NK-92 (cell line): Measurements from ENCODE around the gene PANK1.

Experiments
- DNase-seq: peaks from one replicate; lab custom pipeline; 2025; ENCODE audit not compliant: unreplicated experiment; lab: John Stamatoyannopoulos, UW

PANK1 gene

GRCh38 chr10:89644967-89645741 lies at the start of gene PANK1:
Gene PANK1 (minus strand): TSS chr10:89645242. CDS start chr10:89644891, 351 bp downstream.
- DNase-seq: no peak

DNA sequence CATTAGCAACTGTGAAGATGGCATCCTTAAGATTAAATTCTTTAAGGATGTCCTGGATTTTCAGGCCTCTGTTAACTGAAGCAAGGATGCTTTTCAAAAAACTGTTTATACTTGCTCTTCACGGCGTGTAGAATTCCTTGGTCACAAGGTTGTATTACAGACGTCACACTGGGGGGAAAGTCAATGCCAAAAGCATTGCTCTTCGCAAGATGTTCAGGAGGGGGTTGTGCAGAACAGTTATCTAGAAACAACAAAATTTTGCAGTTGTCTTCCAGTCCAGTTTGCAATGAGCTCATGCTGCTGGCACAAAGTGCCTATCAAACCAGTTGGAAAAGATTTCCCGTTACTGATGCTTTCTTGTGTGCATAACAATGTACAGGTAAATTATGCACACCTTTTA lies 48.1 kb upstream of the PANK1 start:
- DNase-seq: no peak

GRCh38 chr10:89692416-89692815 lies 47.4 kb upstream of the PANK1 start:
- DNase-seq: no peak

- no peak for DNase-seq
Measured at GRCh38 chr10:89690027-89690426, 45.0 kb upstream of the PANK1 start.

DNA sequence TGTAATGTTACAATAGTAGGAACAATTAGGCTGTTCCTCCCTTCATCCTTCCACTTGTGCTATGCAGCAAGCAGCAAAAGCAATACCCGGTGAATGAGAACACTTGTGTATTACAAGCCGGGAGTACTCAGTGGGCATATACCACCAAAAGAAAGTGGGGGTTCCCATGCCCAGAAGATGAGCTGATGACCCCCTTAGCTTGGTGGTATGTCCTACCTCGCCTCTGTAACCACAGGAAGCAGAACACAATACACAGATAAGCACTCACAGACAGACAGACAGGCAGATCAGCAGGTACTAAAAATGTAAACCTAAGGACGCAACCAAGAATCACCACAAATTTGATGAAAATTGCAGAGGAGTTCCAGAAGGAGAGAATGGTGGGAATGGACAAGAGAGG lies 40.9 kb upstream of the PANK1 start:
- DNase-seq: no peak

DNA sequence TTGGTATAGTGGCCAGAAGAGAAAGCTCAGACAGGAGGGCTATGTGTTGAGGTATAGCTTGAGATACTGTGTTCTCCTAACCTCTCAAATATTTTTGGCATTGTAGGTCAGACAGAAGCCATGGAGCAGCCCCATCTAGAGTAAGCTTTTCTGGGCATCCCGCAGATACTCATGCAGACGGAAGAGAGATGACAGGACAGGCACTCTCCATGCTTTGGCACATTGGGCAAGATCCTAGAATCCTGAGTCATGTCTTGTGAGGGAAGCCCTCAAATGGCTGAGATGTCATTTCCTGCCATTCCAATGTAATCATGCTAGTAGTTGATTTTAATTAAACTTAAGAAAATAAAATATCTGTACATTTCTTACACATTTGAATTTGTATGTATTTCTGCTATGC lies 39.6 kb upstream of the PANK1 start:
- no peak for DNase-seq

- no peak for DNase-seq
Measured at GRCh38 chr10:89683883-89684282, 38.8 kb upstream of the PANK1 start.

DNA sequence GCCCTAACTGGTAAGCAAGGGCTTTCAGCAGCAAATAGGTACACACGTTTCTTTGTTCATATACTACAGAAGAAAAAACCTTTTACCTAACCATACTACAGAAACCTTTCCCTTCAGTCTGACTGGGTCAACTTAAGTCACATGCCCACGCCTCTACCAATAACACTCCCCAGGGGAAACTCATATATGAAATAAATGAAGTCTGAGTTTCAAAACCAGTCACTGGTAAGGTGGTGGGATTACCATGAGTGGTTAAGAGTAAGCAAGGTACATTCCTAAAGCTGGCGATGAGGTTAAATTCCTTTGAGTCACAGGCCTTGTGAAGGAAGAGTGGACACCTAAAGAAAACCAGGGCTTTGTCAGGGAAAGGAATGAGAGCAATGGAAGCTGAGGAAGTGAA lies 34.9 kb upstream of the PANK1 start:
- no peak for DNase-seq

GRCh38 chr10:89677341-89677740 lies 32.3 kb upstream of the PANK1 start:
- no peak for DNase-seq

GRCh38 chr10:89670926-89671325 lies 25.9 kb upstream of the PANK1 start:
- DNase-seq: no peak

DNA sequence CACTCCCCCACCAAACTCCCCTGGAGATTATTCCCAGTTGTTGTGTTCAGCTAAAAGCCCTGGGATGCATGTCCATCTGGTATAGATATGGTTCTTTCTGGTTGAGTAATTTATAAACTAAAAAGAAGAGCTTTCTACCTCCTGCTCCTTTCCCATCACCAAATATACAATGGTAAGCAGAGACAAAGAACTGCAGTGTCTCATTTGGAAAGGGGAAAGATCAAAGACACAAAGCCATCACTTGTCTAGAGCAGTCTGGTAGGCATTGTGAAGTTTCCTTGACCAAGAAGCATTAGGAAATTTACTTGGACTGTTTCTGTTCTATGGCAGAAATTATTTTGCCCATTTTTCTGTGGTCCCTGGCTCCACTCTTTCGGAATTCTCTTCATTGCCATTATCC lies 24.9 kb upstream of the PANK1 start:
- DNase-seq: no peak

DNA sequence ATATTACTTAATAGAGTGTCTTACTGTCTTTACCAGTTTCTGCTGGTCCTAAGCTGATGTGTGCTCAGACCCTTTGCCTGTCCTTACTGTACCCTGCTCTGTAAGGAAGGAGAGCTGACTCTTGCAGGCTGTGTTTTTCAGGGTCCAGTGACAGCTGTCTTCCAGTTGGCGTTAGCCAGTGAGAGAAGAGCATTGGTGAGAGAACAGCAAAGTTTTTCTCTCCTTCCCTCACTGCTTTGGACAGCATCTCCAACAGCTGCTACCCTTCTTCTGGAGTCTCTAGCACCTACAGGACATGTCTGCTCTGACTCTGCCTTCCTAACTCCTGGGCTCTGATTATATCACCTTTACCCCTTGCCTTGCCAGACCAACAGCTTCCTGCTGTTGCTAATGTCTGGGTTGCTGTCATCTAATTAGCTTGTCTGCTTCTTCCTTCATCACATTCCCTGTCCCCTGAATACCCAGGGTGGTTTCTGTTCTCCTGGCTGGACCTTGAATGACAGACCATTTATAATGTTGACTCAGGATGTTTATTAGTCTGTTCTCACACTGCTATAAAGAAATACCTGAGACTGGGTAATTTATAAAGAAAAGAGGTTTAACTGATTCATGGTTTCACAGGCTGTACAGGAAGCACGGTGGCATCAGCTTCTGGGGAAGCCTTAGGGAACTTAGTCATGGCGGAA lies 23.5 kb upstream of the PANK1 start:
- no peak for DNase-seq

DNA sequence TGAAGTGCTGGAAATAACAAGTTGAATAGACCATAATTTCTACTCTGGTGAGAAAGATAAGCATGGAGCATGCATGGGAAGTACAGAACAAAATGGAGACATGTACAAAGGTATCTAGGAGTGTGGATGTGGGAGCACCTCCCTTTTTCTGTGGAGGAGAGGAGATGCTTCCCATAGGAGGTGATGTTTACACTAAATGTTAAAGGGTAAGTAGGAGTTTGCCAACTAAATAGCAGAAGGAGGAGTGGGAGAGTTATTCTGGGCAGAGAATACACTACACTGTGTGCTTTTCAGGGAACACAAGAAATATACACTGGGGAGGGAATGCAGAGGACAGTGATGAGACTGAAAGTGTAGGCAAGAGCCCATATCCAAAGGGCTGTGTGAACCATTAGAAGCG lies 21.1 kb upstream of the PANK1 start:
- DNase-seq: no peak

GRCh38 chr10:89665302-89665701 lies 20.3 kb upstream of the PANK1 start:
- DNase-seq: no peak

DNA sequence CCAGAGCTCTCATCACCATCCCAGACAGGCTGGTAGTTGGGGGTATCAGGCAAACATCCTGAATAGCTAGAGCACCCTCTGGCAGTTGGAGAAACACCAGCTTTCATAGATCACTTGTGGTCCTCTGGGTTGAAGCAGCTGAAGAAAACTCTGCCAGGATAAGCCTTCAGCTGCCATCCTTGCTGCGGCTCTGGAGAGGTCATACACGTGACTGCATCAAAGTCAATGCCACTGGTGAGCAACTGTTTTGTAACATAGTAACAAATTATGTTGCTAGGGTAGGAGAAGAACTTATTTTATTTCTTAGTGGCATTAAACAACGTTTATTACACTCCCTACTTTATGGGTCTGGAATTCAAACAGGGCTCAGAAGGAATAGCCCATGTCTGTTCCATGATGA lies 19.2 kb upstream of the PANK1 start:
- no peak for DNase-seq

DNA sequence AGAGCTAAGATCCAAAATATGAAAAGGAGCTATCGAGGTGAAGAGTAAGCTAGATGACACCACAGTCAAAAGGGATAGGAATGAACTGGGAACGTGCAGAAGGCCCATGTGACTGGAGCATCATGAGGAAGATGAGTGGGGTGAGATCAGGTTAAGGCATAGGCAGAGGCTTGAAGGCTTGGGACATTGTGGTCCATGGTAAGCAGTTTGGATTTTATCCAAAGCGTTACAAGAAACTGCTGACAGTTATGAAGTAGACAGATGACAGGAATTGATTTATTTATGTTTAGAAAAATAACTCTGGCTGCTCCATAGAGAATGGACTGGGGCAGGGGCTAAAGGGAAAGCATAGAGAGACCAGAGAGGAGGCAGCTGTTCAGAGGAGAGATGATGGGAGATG lies 18.1 kb upstream of the PANK1 start:
- DNase-seq: no peak

DNA sequence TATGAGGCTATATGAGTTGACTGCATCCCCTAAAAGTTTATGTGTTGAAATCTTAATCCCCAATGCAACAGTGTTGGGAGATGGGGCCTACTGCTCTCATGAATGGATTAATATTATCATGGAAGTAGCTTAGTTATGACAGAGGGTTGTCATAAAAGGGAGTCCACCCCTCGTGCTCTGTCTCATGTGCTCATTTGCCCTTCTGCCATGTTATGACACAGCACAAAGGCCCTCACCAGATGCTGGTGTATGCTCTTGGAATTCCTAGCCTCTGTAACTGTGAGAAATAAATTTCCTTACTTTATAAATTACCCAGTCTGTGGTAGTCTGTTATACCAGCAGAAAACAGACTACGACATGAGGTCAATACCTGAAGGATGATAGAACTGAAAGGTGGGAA lies 17.6 kb upstream of the PANK1 start:
- DNase-seq: no peak

DNA sequence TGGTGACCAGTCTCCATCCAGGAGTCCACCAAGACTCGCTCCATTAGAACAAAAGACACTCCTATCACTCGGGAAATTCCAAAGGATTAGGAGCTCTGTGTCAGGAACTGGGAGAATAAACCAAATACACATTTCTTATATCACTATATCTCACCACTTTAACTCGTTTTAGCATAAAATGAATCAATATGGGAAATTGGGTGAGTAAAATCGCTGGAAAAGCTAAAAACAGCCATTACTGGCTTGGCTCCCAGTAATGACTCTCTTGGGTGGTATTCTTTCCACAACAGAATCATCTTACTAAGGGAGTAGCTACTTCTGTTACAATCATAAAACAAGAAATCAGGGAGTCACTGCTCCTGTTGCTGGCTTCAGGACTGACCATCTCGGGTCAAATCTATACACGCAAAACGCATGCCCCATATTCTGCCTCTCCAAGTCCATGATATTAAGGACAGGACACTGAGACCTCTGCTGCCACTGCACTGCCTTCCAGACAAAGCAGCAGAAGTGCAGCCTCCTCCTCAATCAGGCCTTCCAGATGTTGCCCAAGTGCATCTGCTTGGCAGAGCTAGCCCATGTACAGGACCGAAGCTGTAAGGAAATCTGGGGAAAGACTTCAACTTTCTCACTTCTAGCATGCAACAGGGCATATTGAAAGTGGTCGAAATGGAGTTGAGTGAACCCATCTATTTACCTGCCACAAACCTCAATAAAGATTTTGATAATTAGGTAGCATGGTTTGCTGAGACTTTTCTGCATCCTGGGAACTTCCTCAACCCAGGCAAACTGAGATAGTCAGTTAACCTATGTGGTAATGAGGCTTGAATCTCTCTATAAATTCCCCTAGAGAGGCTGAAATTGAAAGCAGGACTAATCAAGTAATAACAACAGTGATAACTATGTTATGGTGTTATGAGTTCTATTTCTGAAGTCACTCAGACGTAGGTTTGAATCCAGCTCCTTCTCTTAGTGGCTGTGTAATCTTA lies 14.4 kb upstream of the PANK1 start:
- DNase-seq: no peak

- DNase-seq: no peak
Measured at GRCh38 chr10:89657302-89657701, 12.3 kb upstream of the PANK1 start.

- no peak for DNase-seq
Measured at GRCh38 chr10:89655722-89656121, 10.7 kb upstream of the PANK1 start.

GRCh38 chr10:89653410-89653869 lies 8.4 kb upstream of the PANK1 start:
- DNase-seq: no peak
